Activated T-cell treated with anti-CD3 and anti-CD28 coated beads, Interleukin-2, amount 50 U/mL, for 72 hours (primary cell): ENCODE measurements around the gene KRT4. TPM values are rescaled to one million over a fixed set of nuclear protein-coding genes. Genes with fewer than 3 reads are reported as not detected.
"Not testable (repeated sequence)": the region's sequence is repeated elsewhere in the genome, so short reads cannot be mapped to it uniquely, and the experiment has no call there.

ENCODE experiments used
- ATAC-seq, 2 donors: fragments of 150-1000 bp; cut with Tn5 transposase; replicated peaks in 1 of 2; 2 replicates each; pipeline ENCODE4 v1.10.0; 2021; ENCODE audit warnings: moderate library complexity in 2 of 2, mild to moderate bottlenecking in 1 of 2
- DNase-seq, 2 donors: peaks; one replicate each; pipeline ENCODE4 v3.0.0; 2021 to 2022; ENCODE audit warnings: mixed read lengths in 1 of 2
- H3K27ac Mint-ChIP-seq: one replicate; pipeline ENCODE4 v1.8.0; 2022; ENCODE audit warnings: mild to moderate bottlenecking, moderate library complexity, mixed read lengths
- H3K27me3 Mint-ChIP-seq: one replicate; pipeline ENCODE4 v1.8.0; 2022; ENCODE audit warnings: low read depth, mixed read lengths
- H3K36me3 Mint-ChIP-seq, 2 donors: one replicate each; pipeline ENCODE4 v1.8.0; 2022; ENCODE audit warnings: mixed read lengths in 2 of 2, mild to moderate bottlenecking in 1 of 2; ENCODE audit not compliant: insufficient read depth in 2 of 2
- H3K4me1 Mint-ChIP-seq: one replicate; pipeline ENCODE4 v1.8.0; 2022; ENCODE audit warnings: low read depth, mixed read lengths
- H3K4me3 Mint-ChIP-seq, 2 donors: one replicate each; pipeline ENCODE4 v1.8.0; 2022; ENCODE audit warnings: mild to moderate bottlenecking in 2 of 2, mixed read lengths in 2 of 2, moderate library complexity in 2 of 2
- H3K9me3 Mint-ChIP-seq, 2 donors: one replicate each; pipeline ENCODE4 v1.8.0; 2022; ENCODE audit warnings: mixed read lengths in 2 of 2
- total RNA-seq, 2 donors: library from RNA; stranded (reverse); gene quantifications; one replicate each; pipeline ENCODE4 v1.2.3, GENCODE V29; 2022

Gene KRT4
- under 1 TPM in 1 of 2 donors, not detected in 1; 0.10 TPM for total RNA-seq

DNA sequence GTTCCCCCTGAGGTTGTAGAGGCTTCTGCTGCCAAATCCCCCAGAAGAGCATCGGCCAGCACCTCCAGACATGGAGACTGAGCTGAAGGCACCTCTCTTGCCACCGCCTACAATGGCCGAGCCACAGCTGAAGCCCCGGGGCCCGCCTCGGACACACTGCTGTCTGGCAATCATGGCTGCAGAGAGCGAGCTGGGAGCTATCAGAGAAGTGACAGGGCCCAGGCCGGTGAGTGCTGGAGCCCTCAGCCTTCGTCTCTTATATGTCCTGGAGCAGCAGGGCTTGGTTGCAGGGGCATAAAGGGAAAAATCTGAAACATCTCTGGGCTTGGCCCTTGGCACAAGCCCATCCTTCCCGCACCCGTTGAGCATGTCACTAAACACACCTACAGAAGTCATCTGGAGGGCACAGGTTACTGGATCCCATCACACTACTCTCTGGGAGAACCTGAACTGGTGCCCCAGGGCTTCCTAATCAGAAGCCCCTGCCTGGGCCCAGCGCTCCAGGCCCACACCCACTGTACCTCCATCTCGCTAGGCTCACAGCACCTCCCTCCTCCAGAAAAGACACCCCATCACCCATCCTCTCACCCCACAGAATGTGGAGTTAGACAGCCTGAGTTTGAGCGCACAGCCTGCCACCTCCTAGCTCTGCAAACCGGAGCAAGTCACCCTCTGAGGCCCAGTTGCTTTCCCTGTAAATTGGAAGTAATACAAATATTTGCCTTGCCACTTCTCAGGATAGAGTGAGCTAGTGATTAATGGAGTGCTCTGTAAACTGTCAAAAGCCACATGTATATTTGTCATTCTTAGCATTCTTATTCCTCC, at the start of gene KRT4:
KRT4 (minus strand) TSS at position 232 of the 825 bp plus-strand sequence; CDS start at position 174, 58 bp downstream.
- DNase-seq = no peak

DNA sequence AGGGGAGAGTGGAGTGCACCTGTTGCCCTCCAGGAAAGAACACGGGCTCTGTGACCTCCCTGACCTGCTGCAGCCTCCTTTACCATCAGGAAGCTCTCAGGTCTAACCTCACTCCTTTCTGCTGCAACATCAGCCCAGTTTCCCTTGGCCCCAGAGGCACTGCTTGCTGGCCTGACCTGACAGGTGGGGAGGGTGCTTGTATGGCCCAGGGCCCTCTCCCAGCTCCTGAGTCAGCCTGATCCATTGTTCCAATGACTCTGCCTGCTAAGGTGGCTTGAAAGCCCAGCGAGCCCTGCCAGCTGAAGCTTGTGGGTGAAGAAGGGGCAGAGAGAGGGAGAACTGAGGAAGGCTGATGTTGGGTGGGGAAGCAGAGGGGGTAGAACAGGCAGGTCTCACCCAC, 48.1 kb upstream of the KRT4 start:
- Mint-ChIP-seq H3K4me1 (peaks cover 3% of the 10 kb centered on the region), H3K27ac (no peak overlapping the region), H3K36me3 (no peaks in the 10 kb centered on the region), H3K4me3 (no peak overlapping the region), H3K27me3 (no peaks in the 10 kb centered on the region), H3K9me3 (no peaks in the 10 kb centered on the region)
- DNase-seq (no peak), ATAC-seq (no peak)

More for the DNA sequence above, at the start of gene KRT4:
- no peak for ATAC-seq
- H3K4me1 Mint-ChIP-seq = peaks cover 11% of the 10 kb centered on the region
- H3K27ac Mint-ChIP-seq = no peak within 1 kb of the TSS
- H3K9me3 Mint-ChIP-seq = no peaks in the 10 kb centered on the region
- H3K4me3 Mint-ChIP-seq = no peak within 1 kb of the TSS
- no peaks in the 10 kb centered on the region for H3K36me3 Mint-ChIP-seq
- H3K27me3 Mint-ChIP-seq = no peaks in the 10 kb centered on the region

DNA sequence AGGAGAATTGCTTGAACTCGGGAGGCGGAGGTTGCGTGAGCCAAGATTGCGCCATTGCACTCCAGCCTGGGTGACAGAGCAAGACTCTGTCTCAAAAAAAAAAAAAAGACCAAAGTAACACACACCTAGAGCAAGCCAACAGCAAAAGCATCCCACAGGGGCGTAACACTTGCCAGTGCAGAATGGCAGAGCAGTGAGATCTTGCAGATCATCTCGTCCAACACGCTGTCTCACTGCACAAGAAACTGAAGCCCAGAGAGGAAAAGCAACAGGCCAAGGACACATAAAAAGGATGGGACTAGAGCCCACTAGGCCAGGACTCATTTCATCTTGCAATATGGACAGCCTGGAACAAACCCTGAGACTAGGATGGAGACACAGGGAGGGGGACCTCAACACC, 47.6 kb upstream of the KRT4 start:
- ATAC-seq = no peak
- DNase-seq = no peak
- Mint-ChIP-seq H3K9me3 (no peaks in the 10 kb centered on the region), H3K27me3 (no peaks in the 10 kb centered on the region), H3K36me3 (no peaks in the 10 kb centered on the region), H3K27ac (no peak overlapping the region), H3K4me3 (no peak overlapping the region), H3K4me1 (no peaks in the 10 kb centered on the region)

DNA sequence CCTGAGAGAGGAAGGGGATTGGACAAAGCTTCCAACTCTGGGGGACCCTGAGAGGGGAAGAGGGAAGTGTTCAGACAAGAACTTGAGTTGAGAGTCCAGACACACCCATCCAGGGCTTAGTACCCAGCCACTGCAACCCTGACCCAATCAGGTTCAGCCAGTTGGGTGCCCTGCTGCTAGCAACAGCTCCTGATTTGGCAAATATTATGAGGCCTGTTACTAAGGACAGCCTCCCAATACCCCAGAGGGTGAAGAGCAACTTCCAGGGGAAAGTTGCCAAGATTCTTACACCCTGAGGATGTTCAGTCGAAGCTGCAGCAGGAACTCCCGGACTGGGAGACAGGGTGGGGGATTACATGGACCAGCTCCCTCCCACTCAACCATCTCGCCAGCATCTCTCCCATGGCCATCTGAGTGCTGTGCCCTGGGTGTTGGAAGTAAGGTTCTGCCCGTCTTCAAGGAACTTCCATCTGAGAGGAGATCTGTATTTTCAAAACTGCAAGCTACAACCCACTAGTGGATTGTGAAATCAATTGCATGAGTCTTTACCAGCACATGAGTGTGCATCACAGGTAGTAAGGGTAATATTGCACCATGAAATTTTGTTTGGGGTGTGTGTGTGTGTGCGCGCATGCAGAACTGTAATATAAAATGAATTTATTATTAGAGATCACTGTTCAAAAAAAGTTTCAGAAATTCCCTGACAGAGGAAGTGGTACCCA, 46.3 kb upstream of the KRT4 start:
- DNase-seq (no peak), ATAC-seq (no peak)
- Mint-ChIP-seq H3K9me3 (no peaks in the 10 kb centered on the region), H3K27ac (no peak overlapping the region), H3K4me1 (no peaks in the 10 kb centered on the region), H3K27me3 (no peaks in the 10 kb centered on the region), H3K4me3 (no peak overlapping the region), H3K36me3 (no peaks in the 10 kb centered on the region)

DNA sequence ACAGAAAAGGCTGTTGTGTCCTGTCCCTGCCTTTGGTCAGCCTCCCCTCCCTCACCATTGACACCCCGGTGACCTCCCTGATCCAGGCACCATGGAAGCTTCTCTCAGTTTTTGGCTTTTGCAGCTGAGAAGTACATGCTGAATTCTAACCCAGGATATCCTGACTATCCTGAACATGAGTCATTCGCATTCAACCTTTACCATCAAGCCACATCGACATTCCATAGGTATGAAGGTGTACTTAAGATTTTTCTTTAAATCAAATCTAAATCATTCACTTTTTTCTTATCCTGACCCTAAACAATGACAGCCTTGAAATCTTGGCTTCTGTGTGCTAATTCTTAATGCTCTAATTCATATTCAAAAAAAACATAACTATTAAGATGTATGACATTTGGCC, 43.6 kb upstream of the KRT4 start:
- peaks cover 5% of the 10 kb centered on the region for H3K27me3 Mint-ChIP-seq
- no peaks in the 10 kb centered on the region for H3K4me1 Mint-ChIP-seq
- H3K4me3 Mint-ChIP-seq = no peak overlapping the region
- no peak for DNase-seq
- no peak for ATAC-seq
- no peak overlapping the region for H3K27ac Mint-ChIP-seq
- no peaks in the 10 kb centered on the region for H3K9me3 Mint-ChIP-seq
- H3K36me3 Mint-ChIP-seq = no peaks in the 10 kb centered on the region

DNA sequence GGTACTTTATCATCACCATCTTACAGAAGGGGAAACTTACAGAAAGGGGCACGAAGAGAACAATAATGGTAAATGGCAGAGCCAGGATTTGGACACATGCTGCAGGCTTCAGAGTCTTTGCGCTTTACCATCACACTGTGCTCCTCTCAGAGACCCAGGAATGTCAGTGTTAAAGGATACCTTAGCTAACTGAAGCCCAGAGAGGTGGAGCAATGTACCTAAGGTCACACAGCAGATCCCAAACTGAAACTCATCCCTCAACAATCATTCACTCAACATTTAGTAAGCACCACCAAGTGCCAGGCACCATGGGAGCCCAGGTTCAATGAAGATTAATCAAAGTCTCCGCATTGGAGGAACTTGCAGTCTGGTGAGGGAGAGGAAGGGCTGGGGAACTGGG, 42.9 kb upstream of the KRT4 start:
- Mint-ChIP-seq H3K27ac (no peak overlapping the region), H3K4me3 (no peak overlapping the region), H3K27me3 (peaks cover 5% of the 10 kb centered on the region), H3K4me1 (no peaks in the 10 kb centered on the region), H3K36me3 (no peaks in the 10 kb centered on the region), H3K9me3 (no peaks in the 10 kb centered on the region)
- DNase-seq (no peak), ATAC-seq (no peak)

DNA sequence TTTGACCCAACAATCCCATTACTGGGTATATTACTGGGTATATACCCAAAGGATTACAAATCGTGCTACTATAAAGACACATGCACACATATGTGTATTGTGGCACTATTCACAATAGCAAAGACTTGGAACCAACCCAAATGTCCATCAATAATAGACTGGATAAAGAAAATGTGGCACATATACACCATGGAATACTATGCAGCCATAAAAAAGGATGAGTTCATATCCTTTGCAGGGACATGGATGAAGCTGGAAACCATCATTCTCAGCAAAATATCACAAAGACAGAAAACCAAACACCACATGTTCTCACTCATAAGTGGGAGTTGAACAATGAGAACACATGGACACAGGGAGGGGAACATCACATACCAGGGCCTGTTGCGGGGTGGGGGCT, 42.2 kb upstream of the KRT4 start:
- H3K36me3 Mint-ChIP-seq, H3K4me1 Mint-ChIP-seq, H3K9me3 Mint-ChIP-seq, ATAC-seq, H3K27ac Mint-ChIP-seq, H3K27me3 Mint-ChIP-seq, H3K4me3 Mint-ChIP-seq, DNase-seq: not testable (repeated sequence)

DNA sequence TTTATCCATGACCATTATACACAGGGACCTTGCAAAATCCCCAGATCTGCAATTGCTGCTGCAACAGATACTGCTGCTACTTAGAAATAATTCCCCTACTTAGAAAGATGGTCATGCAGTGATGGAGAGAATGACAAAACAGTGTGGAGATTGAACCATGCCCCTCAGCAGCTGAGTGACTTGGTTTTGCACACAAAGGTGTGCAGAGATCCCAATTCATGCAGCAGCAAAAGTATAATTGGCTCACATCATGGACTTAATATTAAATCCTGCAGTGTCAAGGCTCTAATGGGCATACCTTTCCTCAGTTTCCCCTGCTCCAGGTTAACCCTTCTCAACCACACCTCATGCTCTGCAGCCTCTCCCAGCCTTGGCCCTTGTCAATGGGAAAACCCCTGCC, 37.9 kb upstream of the KRT4 start:
- no peak overlapping the region for H3K27ac Mint-ChIP-seq
- ATAC-seq = no peak
- no peaks in the 10 kb centered on the region for H3K36me3 Mint-ChIP-seq
- H3K4me3 Mint-ChIP-seq = no peak overlapping the region
- no peaks in the 10 kb centered on the region for H3K9me3 Mint-ChIP-seq
- peaks cover 5% of the 10 kb centered on the region for H3K27me3 Mint-ChIP-seq
- DNase-seq = no peak
- H3K4me1 Mint-ChIP-seq = no peaks in the 10 kb centered on the region

DNA sequence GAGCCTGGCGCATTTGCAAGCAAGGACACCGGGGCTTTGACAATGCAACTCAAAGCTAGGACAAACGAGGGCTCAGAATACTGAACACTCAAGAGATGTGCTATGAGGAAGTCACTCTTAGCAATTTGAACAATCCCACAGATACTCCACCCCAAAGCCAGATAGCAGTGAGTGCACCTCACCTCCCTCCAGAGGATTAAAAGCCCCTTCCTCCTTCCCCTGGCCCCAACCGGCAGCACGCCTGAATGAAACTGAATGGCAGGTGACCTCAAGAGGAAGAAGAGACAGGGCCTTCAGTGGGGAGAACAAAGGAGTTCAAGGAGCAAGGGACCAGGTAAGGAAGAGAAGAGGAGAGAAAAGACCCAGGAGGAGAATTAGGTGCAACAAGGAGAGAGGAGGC, 36.8 kb upstream of the KRT4 start:
- DNase-seq (no peak), ATAC-seq (no peak)
- H3K36me3 Mint-ChIP-seq = no peaks in the 10 kb centered on the region
- peaks cover 5% of the 10 kb centered on the region for H3K27me3 Mint-ChIP-seq
- H3K27ac Mint-ChIP-seq = no peak overlapping the region
- no peaks in the 10 kb centered on the region for H3K4me1 Mint-ChIP-seq
- no peaks in the 10 kb centered on the region for H3K9me3 Mint-ChIP-seq
- H3K4me3 Mint-ChIP-seq = no peak overlapping the region

DNA sequence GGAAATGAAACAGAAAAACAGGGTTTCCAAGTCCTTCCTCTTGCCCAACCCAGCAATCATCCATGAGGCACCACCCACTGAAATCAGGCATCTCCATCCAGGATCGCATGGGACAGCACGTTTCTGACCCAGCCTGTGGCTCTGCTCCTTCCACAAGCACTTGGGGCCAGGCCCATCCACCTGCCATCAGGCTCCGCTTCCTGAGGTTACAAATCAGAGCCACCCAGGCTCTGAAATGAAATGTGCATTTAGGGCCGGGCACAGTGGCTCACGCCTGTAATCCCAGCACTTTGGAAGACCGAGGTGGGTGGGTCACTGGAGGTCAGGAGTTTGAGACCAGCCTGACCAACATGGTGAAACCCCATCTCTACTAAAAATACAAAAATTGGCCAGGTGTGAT, 35.6 kb upstream of the KRT4 start:
- H3K9me3 Mint-ChIP-seq = no peaks in the 10 kb centered on the region
- no peaks in the 10 kb centered on the region for H3K36me3 Mint-ChIP-seq
- no peak for DNase-seq
- no peaks in the 10 kb centered on the region for H3K4me1 Mint-ChIP-seq
- ATAC-seq = no peak
- peaks cover 5% of the 10 kb centered on the region for H3K27me3 Mint-ChIP-seq
- H3K27ac Mint-ChIP-seq = no peak overlapping the region
- H3K4me3 Mint-ChIP-seq = no peak overlapping the region

DNA sequence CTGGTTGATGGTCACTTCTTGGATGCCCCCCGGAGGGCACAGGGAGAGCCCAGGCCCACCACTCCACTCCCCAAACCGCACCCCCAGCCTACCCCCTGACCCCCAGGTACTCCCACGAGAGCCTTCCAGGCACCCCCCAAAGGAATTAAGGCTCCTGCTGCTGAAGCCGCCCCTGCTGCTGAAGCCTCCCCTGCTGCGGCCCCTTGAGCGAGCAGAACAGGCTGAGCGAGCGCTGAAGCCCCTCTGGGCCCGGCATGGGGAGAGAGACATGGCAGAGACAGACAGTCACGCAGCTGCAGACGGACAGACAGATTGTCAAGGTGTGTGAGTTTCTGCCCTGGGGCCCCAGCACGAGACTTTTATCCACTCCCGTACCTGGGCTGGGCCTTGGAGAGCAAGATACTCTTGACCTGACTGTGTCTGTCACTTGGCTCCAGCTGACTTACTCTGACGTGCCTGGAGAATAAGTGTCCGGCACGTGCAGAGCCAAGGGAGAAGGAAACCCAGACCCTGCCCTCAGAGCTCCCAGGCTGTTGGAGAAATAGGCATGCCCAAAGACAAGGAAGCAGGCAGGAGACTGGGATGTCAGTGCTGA, 34.8 kb upstream of the KRT4 start, which contains the start of gene KRT78:
KRT78 (minus strand) TSS at position 334 of the 595 bp plus-strand sequence; CDS start at position 270, 64 bp downstream.
- Mint-ChIP-seq H3K9me3 (no peaks in the 10 kb centered on the region), H3K4me3 (no peak within 1 kb of the TSS), H3K36me3 (no peaks in the 10 kb centered on the region), H3K27ac (no peak within 1 kb of the TSS), H3K27me3 (peaks cover 5% of the 10 kb centered on the region), H3K4me1 (no peaks in the 10 kb centered on the region)
- ATAC-seq = no peak
- DNase-seq = no peak

DNA sequence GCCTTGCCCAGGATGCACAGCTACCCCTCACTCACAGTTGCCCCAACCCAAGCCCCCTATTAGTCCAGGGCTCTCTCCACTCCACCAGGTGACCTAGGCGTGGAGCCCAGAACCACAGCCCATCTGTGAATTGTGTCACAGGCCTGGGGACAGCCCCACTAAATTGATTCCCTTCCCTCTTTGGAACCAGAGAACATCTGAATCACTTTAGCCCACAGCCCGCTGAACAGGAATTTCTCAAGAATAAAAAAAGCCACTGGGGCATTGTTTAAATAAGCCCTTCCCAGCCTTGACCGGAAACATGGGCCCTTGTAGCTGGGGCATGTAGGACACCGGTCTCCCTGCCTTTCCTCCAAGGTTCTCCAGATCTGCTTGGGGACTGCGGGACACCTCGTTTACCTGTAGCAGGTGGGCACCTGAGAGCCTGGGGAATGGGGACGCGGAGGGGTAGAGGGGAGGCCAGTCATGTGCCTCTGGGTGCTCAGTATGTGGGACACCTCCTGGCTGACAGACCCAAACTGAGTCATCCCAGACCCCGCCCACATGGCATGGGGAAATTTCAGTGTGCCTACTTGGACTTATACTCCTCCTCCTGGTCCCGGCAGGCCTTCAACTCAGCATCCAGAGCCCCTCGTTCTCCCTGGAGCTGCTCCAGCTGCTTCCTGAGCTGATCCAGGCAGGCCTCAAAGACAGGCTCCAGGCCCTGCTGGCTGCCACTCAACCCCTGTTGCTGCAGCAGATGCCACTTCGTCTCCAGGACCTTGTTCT, 33.6 kb upstream of the KRT4 start:
- peak in 1 of 2 donors; percentile 21 for ATAC-seq
- Mint-ChIP-seq H3K27ac (no peak overlapping the region), H3K27me3 (no peaks in the 10 kb centered on the region), H3K4me1 (no peaks in the 10 kb centered on the region), H3K36me3 (no peaks in the 10 kb centered on the region), H3K9me3 (no peaks in the 10 kb centered on the region), H3K4me3 (no peak overlapping the region)
- DNase-seq = no peak
